GM18505 (cell line): ENCODE results near the gene PDZD7.

Experiments
- ATAC-seq: cut with Tn5 transposase; IDR thresholded peaks from one replicate; pipeline ENCODE4 v1.9.1; 2021; ENCODE audit not compliant: unreplicated experiment
- POLR2A ChIP-seq: IDR thresholded peaks from 4 replicates; pipeline ENCODE4 v1.6.1; 2011; ENCODE audit warnings: borderline replicate concordance; ENCODE audit not compliant: insufficient read depth, insufficient read length; ENCODE audit errors: extremely low read depth

The PDZD7 gene

GRCh38 chr10:101065481-101066145, 34.7 kb upstream of the PDZD7 start:
- ATAC-seq: no peak
- no peak for TF ChIP-seq POLR2A

- no peak for ATAC-seq
- TF ChIP-seq POLR2A: no peak
Measured at GRCh38 chr10:101064415-101065030, 33.6 kb upstream of the PDZD7 start.

GRCh38 chr10:101063548-101064414, 32.9 kb upstream of the PDZD7 start:
- ATAC-seq: no peak
- TF ChIP-seq POLR2A: no peak

- no peak for ATAC-seq
- no peak for TF ChIP-seq POLR2A
Measured at GRCh38 chr10:101063050-101063525, 32.2 kb upstream of the PDZD7 start.

- peak; percentile 16 for TF ChIP-seq POLR2A
- peak; percentile 33 for ATAC-seq
Measured at GRCh38 chr10:101062232-101063049, 31.5 kb upstream of the PDZD7 start.

GRCh38 chr10:101061624-101062231, 30.8 kb upstream of the PDZD7 start, which contains the start of gene KAZALD1:
Gene KAZALD1, plus strand, starts transcription at chr10:101061989. Its CDS starts 604 bp downstream, at chr10:101062593.
- no peak for TF ChIP-seq POLR2A
- peak; percentile 7 for ATAC-seq

- peak; percentile 59 for TF ChIP-seq POLR2A
- peak; percentile 52 for ATAC-seq
Measured at GRCh38 chr10:101060951-101061623, 30.2 kb upstream of the PDZD7 start.

- peak; percentile 38 for ATAC-seq
- TF ChIP-seq POLR2A: no peak
Measured at GRCh38 chr10:101060036-101060950, 29.4 kb upstream of the PDZD7 start.

GRCh38 chr10:101056365-101057151, 25.6 kb upstream of the PDZD7 start:
- TF ChIP-seq POLR2A: no peak
- ATAC-seq: no peak

- no peak for TF ChIP-seq POLR2A
- ATAC-seq: no peak
Measured at GRCh38 chr10:101055411-101055810, 24.5 kb upstream of the PDZD7 start.

- no peak for ATAC-seq
- no peak for TF ChIP-seq POLR2A
Measured at GRCh38 chr10:101054876-101055275, 23.9 kb upstream of the PDZD7 start.

GRCh38 chr10:101054351-101054750, 23.4 kb upstream of the PDZD7 start:
- TF ChIP-seq POLR2A: no peak
- no peak for ATAC-seq
